ENCODE data around the gene ZNF530.

Gene ZNF530

DNA sequence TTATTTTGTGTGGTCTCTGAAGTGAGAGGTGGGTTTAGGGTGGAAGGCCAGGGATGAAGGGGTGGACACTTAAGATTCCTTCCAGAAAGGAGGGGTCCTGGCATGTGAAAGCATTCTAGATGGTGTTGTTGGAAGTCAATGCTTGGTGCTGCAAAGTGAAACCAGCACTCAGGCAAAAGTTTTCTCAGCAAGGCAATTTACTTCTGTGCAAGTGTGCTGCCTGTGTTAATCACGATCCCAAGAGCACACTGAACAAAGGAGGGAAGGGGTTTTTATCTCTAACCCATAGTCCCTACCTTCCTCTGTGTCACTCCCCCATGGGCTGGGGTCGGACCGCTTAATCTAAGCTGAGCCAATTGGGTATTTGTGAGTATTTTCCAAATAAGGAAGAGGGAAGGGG, 15.7 kb downstream of the ZNF530 start:
- no peak for DNase-seq

DNA sequence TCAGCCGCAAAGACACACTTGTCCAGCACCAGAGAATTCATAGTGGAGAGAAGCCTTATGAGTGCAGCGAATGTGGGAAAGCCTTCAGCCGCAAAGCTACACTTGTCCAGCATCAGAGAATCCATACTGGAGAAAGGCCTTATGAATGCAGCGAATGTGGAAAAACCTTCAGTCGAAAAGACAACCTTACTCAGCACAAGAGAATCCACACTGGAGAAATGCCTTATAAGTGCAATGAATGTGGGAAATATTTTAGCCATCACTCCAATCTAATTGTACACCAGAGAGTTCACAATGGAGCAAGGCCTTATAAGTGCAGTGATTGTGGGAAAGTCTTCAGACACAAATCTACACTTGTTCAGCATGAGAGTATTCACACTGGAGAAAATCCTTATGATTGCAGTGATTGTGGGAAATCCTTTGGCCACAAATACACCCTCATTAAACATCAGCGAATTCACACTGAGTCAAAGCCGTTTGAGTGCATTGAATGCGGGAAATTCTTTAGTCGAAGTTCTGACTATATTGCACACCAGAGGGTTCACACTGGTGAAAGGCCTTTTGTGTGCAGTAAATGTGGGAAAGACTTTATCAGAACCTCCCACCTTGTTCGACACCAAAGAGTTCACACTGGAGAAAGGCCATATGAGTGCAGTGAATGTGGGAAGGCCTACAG, 21.1 kb downstream of the ZNF530 start:
- no peak for DNase-seq

DNA sequence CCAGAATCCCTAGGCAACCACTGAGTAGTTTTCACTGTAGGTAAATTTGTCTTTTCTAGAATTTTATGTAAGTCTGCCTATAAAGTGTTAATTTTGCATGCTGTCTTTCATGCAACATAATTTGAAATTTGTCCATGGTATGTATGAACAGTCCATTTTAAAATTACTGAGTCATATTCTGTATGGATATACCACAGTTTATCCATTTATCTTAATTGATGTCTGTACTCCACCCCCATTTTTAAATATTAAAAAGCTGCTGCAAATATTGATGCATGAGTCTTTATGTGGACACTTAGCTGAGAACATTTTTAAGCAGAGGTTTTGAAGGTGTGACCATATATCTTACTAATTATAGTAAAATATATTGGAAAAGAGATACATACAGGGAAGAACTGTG, 23.4 kb downstream of the ZNF530 start:
- DNase-seq: no peak

DNA sequence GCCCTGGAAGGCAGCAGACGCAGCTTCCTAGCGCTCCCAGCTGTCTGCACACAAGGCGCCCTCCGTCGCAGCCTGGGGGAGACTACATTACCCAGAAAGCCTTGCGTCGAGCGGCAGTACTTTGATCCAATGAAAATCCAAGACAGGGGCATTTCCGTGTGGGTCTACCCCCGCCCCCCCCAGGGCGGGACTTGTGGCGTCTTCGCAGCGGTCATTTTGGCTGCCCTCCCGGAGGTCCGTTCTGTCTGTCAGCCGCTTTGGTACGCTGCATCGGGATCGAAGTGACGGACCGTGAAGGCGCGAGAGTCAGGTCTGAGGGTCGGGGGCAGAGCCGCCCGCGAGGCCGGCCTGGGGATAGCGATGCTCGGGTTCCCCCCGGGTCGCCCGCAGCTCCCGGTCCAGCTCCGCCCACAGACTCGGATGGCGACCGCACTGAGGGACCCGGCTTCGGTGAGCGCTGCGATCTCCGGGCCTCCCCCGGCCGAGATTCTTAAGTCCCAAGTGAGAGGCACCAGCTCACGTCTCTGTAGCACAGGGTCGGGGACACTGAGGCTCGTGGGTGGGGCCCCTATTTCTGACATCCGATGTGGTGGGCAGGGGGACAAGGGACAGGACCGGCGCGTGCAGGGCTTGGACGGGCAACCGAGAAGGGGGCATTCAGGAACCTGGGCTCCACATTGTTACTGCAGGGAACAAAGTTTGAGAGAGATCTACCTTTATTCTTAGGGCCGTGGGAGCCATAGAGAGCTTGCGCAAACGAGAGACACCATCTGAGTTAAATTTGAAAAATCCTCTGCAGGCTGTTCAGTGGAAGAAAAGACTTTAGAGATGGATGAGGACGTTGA, 33.5 kb downstream of the ZNF530 start, which contains the start of gene ZNF211:
ZNF211 (plus strand) TSS at position 182 of the 845 bp plus-strand sequence; CDS start at position 361, 179 bp downstream.
- DNase-seq: peak; percentile 84

DNA sequence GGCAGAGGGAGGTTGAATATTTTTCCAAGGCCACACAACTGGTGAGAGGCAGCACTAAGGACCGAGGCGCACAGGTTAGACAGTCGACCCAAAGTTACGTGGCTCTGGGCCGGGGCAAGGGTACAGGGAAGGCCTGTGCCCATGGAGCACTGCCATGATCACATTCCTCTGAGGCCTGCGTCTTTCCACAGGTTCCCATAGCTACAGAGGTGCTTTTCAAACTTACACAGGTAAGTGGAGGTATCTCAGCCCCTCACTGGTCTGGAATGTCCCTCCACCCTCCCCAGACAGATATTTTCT, 34.1 kb downstream of the ZNF530 start:
- no peak for DNase-seq

DNA sequence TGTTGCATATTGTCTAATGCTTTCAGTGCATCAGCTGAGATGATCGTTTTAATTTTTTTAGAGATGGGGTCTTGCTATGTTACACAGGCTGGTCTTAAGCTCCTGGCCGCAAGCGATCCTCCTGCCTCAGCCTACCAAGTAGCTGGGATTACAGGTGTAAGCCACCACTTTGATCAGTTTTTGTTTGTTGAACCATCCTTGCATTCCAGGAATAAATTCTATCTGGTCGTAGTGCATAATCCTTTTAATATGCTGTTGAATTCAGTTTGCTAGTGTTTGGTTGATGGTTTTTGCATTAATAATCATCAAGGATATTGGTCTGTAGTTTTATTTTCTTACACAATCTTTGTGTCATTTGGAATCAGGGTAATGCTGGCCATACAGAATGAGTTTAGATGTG, 37.7 kb downstream of the ZNF530 start:
- DNase-seq: no peak

- DNase-seq: no peak
Observed at GRCh38 chr19:57641715-57642234, 42.1 kb downstream of the ZNF530 start.

GRCh38 chr19:57642396-57643046, 42.8 kb downstream of the ZNF530 start:
- DNase-seq: no peak

DNA sequence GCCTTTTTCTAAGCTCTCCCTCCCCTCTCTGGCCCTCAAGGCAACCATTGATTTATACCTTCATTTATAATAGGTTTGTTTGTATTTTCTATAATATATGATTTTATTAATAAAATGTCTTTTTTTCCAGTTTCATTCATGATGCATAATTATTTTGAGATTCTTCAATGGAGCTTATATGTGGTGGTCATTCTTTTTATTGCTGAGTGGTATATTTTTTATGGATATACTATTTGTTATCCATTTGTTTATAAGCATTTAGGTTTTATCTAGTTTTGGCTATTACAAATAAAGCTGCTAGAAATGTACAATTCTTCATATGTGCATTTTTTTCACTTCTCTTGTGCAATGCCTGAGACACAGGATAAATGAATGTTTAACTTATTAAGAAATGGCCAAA, 44.0 kb downstream of the ZNF530 start:
- DNase-seq: no peak

- DNase-seq: no peak
Observed at GRCh38 chr19:57648331-57649003, 48.8 kb downstream of the ZNF530 start.

DNA sequence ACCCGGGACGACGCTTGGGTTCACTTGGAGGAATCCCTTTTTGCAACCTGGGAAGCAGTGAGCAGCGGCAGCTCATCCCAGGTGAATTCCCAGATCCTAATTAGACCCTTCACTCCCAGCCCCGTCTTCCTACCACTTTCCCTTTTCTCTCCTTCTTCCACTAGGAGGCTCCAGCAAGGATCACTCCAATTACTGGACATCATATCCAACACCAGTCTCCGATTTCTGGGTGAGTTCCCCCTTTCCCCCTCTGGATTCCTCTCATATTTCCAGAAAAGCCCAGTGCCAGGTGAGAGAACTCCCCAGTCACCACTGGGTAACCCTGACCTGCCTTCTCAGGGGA, 51.9 kb downstream of the ZNF530 start:
- DNase-seq: no peak

- no peak for DNase-seq
Observed at GRCh38 chr19:57653689-57654088, 54.0 kb downstream of the ZNF530 start.

DNA sequence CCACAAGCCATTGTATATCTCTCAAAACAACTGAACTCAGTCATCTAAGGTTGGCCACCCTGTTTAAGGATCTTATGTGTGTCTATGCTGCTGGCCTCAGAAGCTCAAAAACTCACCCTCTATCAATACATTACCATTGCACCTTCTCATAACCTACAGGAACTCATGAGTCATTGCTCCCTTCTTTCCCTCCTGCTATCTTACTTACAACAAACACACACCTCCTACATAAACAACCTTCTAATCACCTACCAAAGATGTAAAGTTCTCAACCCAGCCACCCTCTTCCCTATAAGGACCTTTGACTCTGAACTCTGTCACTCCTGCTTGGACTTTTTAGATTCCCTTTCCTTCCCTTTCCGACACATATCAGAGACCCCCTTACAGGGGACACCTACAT, 55.8 kb downstream of the ZNF530 start:
- DNase-seq: no peak

DNA sequence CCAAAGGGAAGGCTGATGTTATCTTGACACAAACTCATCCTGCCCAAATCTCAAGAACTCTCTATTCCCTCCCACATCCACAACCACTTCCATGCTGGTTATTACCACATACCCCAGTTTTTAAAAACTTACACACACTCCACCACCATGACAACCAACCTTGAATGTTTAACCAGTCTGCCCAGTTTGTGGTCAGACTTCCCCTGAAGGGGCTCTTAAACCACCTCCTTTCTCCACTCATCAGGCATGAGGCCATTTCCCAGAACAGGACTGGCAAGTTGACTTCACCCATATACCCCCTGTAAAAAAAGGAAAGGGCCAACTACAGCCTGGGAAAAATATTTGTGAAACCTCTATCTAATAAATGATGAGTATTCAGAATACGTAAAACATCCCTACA, 56.7 kb downstream of the ZNF530 start:
- DNase-seq: no peak

Data from SHP77 treated with DMSO at 0.1 percent for 48 hours (cell line).